ENCODE results near the gene MFAP3. TPM values are rescaled to one million over a fixed set of nuclear protein-coding genes. Genes with fewer than 3 reads are reported as not detected.
A peak's percentile ranks its signal among the peaks of the same experiment; 100 is the strongest.

MFAP3 gene
- 41.5 to 42.2 TPM (median 41.5 TPM) in 3 replicates for total RNA-seq

GRCh38 chr5:154038707-154039457 lies at the start of gene MFAP3, which contains the start of gene FAM114A2:
TSS of gene MFAP3 (plus strand) at chr5:154038967. CDS start at chr5:154049723, 10,756 bp downstream.
TSS of gene FAM114A2 (minus strand) at chr5:154038910. CDS start at chr5:154034953, 3,957 bp downstream.
- DNase-seq (ENCODE audit: low spot score in 2 of 2, unreplicated experiment in 2 of 2): peak; percentile 63 to 85
- no peaks in the 10 kb centered on the region for H3K36me3 Mint-ChIP-seq
- no peaks in the 10 kb centered on the region for H3K9me3 Mint-ChIP-seq
- no peak for TF ChIP-seq CTCF (IDR thresholded peaks at IDR 0.05; ENCODE audit: unreplicated experiment)
- no peaks in the 10 kb centered on the region for H3K27me3 Mint-ChIP-seq (ENCODE audit: low read depth)
- H3K27ac Mint-ChIP-seq: peak within 1 kb of the TSS; percentile 95
- peak within 1 kb of the TSS; percentile 94 for H3K4me3 Mint-ChIP-seq
- peaks cover 19% of the 10 kb centered on the region for H3K4me1 Mint-ChIP-seq

- H3K4me1 Mint-ChIP-seq: peaks cover 19% of the 10 kb centered on the region
- DNase-seq (ENCODE audit: low spot score in 2 of 2, unreplicated experiment in 2 of 2): no peak
- H3K4me3 Mint-ChIP-seq: no peak overlapping the region
- no peak for TF ChIP-seq CTCF (IDR thresholded peaks at IDR 0.05; ENCODE audit: unreplicated experiment)
- H3K27ac Mint-ChIP-seq: no peak overlapping the region
- peaks cover 9% of the 10 kb centered on the region for H3K36me3 Mint-ChIP-seq
- no peaks in the 10 kb centered on the region for H3K9me3 Mint-ChIP-seq
- H3K27me3 Mint-ChIP-seq (ENCODE audit: low read depth): no peaks in the 10 kb centered on the region
These were observed 47.6 kb upstream of the MFAP3 start for GRCh38 chr5:153991168-153991567.

GRCh38 chr5:153998010-153998409 lies 40.8 kb upstream of the MFAP3 start:
- no peak for TF ChIP-seq CTCF (IDR thresholded peaks at IDR 0.05; ENCODE audit: unreplicated experiment)
- no peaks in the 10 kb centered on the region for H3K27me3 Mint-ChIP-seq (ENCODE audit: low read depth)
- no peak for DNase-seq (ENCODE audit: low spot score in 2 of 2, unreplicated experiment in 2 of 2)
- no peak overlapping the region for H3K4me3 Mint-ChIP-seq
- no peaks in the 10 kb centered on the region for H3K4me1 Mint-ChIP-seq
- peaks cover 9% of the 10 kb centered on the region for H3K9me3 Mint-ChIP-seq
- H3K36me3 Mint-ChIP-seq: peaks cover 32% of the 10 kb centered on the region
- H3K27ac Mint-ChIP-seq: no peak overlapping the region

GRCh38 chr5:153998768-153999167 lies 40.0 kb upstream of the MFAP3 start:
- TF ChIP-seq CTCF (IDR thresholded peaks at IDR 0.05; ENCODE audit: unreplicated experiment): no peak
- no peak overlapping the region for H3K27ac Mint-ChIP-seq

GRCh38 chr5:153999995-154000394 lies 38.8 kb upstream of the MFAP3 start:
- no peak for TF ChIP-seq CTCF (IDR thresholded peaks at IDR 0.05; ENCODE audit: unreplicated experiment)
- no peak overlapping the region for H3K4me3 Mint-ChIP-seq
- no peak overlapping the region for H3K27ac Mint-ChIP-seq
- H3K9me3 Mint-ChIP-seq: peaks cover 9% of the 10 kb centered on the region
- DNase-seq (ENCODE audit: low spot score in 2 of 2, unreplicated experiment in 2 of 2): no peak
- peaks cover 32% of the 10 kb centered on the region for H3K36me3 Mint-ChIP-seq
- H3K27me3 Mint-ChIP-seq (ENCODE audit: low read depth): no peaks in the 10 kb centered on the region
- H3K4me1 Mint-ChIP-seq: no peaks in the 10 kb centered on the region

More at GRCh38 chr5:153998768-153999167, 40.0 kb upstream of the MFAP3 start:
- no peak for DNase-seq (ENCODE audit: low spot score in 2 of 2, unreplicated experiment in 2 of 2)
- Mint-ChIP-seq H3K9me3 (peaks cover 9% of the 10 kb centered on the region), H3K4me3 (no peak overlapping the region), H3K36me3 (peaks cover 32% of the 10 kb centered on the region), H3K27me3 (ENCODE audit: low read depth) (no peaks in the 10 kb centered on the region), H3K4me1 (no peaks in the 10 kb centered on the region)

Measured in mesothelial cell of epicardium (in vitro differentiated cells).